AG10803 (cell line): ENCODE results near the gene LRIF1.
A peak's percentile ranks its signal among the peaks of the same experiment; 100 is the strongest.

ENCODE experiments used
- DNase-seq: peaks from one replicate; pipeline ENCODE4 v3.0.0; 2010; ENCODE audit warnings: low read depth
- H3K4me3 ChIP-seq: 2 replicates; pipeline ENCODE4 v1.5.1; 2011; ENCODE audit warnings: mild to moderate bottlenecking, low read length, control low read depth
- TF ChIP-seq, protein P1 (sequence below): conservative IDR thresholded peaks from 2 replicates; pipeline ENCODE4 v1.5.1; 2011; ENCODE audit warnings: mild to moderate bottlenecking, low read length, control low read depth, inconsistent platforms

LRIF1 gene

DNA sequence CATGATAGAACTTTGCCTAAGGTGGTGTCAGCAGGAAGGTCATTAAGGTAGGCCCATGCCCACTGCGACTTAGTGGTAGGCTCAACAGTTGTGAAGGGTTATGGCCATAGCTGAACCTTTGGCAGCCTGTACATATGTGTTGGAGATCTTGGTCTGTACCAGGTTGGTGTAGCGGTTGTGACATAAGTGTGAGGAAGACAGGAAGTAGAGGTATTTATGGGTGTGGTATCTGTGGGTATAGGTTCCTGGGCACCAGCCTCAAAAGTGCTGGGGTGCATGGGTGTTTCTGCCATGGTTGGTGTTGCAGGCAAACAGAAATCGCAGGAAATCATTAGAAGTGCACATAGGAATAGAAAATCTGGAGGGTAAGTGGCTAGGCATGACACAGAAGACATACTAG, 18.6 kb upstream of the LRIF1 start:
- no peak overlapping the region for H3K4me3 ChIP-seq
- DNase-seq: no peak
- TF ChIP-seq, protein P1, sequence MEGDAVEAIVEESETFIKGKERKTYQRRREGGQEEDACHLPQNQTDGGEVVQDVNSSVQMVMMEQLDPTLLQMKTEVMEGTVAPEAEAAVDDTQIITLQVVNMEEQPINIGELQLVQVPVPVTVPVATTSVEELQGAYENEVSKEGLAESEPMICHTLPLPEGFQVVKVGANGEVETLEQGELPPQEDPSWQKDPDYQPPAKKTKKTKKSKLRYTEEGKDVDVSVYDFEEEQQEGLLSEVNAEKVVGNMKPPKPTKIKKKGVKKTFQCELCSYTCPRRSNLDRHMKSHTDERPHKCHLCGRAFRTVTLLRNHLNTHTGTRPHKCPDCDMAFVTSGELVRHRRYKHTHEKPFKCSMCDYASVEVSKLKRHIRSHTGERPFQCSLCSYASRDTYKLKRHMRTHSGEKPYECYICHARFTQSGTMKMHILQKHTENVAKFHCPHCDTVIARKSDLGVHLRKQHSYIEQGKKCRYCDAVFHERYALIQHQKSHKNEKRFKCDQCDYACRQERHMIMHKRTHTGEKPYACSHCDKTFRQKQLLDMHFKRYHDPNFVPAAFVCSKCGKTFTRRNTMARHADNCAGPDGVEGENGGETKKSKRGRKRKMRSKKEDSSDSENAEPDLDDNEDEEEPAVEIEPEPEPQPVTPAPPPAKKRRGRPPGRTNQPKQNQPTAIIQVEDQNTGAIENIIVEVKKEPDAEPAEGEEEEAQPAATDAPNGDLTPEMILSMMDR: no peak

DNA sequence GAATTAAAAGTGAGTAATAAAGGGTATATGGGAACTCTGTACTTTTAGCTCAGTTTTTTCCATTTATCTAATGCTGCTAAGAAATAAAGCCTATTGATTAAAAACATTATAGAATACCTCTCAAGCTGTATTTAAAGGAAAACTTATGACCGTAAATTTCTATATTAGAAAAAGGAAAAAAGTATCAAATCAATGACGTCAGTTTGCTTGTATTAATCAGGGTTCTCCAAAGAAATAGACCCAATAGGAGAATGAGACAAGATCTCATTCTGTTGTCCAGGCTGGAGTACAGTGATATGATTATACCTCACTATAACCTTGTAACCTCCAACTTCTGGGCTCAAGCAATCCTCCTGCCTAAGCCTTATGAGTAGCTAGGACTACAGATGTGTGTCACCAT, 15.4 kb upstream of the LRIF1 start:
- no peak for DNase-seq
- H3K4me3 ChIP-seq: no peak overlapping the region
- TF ChIP-seq, protein P1: no peak

DNA sequence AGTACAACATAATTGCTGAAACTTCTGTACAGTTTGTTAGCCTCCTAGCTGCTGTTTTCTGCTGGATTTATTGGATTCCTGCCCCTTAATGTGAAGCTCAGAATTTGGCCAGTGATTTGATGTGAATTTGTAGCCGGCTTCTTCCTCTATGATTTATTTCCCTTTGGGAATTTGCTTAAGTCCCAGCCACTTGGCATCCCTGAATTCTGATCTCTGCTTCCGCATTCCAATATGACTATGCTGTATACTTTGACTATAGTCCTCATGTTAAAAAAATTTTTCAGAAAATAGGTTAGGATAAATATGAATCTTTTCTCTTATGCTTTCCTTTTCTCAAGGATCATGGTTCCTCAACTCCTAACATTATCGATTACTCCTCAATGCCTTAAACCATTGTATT, 12.4 kb upstream of the LRIF1 start:
- DNase-seq: peak; percentile 29
- TF ChIP-seq, protein P1: no peak

DNA sequence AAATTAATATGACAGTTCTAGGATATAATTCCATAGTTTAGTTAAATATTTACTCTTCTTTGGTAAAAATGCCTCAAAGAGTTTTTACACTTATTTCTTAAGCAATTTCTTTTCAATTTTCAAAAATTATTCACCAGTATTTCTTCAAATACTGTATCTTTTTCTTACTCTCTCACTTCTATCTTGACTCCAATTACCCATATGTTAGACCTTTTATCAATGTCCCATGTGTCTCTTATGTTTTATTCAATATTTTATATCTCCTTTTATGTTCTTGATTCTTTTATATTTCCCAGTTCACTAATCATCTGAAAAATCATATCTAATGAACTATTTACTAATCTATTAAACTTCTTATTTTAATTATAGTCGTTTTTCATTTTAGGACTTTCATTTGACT, 11.5 kb upstream of the LRIF1 start:
- DNase-seq: no peak
- TF ChIP-seq, protein P1: no peak
- no peak overlapping the region for H3K4me3 ChIP-seq

More for the DNA sequence above, 12.4 kb upstream of the LRIF1 start:
- H3K4me3 ChIP-seq: no peak overlapping the region

DNA sequence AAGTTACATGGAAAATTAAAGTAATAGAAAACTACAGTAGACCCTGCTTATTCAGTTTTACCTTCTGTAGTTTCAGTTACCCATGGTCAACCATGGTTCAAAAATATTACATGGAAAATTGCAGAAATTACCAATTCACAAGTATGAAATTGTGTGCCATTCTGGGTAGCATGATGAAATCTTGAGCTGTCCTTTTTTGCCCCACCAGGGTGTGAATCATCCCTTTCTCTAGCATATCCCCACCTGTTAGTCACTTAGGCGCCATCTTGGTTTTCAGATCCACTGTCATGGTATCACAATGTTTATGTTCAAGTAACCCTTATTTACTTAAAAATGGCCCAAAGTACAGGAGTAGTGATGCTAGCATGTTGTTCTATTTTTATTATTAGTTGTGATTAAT, 3.5 kb upstream of the LRIF1 start:
- TF ChIP-seq, protein P1: no peak
- no peak overlapping the region for H3K4me3 ChIP-seq
- no peak for DNase-seq

DNA sequence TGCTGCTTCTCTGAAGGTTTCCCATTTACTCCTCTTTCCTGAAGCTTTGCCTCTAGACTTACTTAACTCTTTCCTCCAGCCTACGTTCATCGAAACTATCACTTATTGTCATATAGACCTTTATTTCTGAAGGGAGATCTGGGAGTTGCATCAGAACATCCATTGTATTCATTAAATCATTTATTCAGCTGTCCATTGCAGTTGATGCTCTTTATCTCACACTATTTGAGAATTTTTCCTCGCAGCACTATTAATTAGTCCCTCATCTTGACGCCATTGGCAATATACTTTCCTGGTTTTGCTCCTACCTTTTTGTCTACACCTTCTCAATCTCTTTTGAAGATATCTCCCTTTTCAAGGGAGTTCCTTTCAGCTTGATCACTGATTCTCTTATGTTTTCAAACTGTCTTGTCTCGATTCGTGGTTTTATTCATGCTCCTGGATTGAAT, 757 bp upstream of the LRIF1 start:
- no peak for DNase-seq
- TF ChIP-seq, protein P1: no peak
- H3K4me3 ChIP-seq: peak overlapping the region; percentile 89

DNA sequence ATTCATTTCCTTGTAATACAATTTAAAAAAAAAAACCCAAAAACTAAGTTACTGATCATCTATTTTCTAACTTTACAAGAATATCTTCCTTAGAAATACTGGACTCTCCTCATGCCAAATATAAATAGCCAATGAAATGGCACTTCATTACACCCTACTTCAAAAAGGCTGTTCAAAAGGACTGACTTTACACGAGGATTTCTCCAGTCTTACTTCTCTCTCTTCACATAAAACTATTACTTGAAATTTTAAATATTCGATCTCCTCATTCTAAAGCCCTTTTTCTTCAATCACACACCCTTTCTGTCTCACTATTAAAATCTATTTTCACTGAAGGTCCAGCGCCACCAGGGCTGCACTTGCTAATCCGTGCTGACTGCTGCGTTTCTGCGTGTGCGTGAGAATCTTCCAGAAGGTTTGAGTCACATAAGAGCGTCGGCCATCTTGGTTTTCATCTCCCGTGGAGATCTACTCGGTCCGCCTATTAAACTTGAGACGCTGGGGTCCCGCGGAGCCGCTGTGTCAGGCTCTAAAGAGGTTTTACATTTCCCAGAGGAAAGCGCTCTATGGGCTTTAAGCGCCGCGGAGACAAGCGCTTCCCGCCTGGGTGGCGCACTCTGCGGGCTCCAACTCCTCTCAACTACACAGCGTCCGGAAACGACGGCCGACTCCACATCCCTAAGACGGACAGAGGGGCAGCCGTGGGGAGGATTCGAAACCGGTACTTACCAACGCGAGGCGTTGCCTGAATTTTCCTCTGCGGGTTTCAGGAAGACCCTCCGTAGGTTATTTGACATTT, 631 bp downstream of the LRIF1 start:
- peak overlapping the region; percentile 89 for H3K4me3 ChIP-seq
- DNase-seq: peak; percentile 89
- TF ChIP-seq, protein P1: peak; percentile 37; the same call in 1 of the 2 replicates
